Measurements from ENCODE around the gene PTPDC1. TPM values are rescaled to one million over a fixed set of nuclear protein-coding genes. Genes with fewer than 3 reads are reported as not detected.

Gene PTPDC1, protein sequence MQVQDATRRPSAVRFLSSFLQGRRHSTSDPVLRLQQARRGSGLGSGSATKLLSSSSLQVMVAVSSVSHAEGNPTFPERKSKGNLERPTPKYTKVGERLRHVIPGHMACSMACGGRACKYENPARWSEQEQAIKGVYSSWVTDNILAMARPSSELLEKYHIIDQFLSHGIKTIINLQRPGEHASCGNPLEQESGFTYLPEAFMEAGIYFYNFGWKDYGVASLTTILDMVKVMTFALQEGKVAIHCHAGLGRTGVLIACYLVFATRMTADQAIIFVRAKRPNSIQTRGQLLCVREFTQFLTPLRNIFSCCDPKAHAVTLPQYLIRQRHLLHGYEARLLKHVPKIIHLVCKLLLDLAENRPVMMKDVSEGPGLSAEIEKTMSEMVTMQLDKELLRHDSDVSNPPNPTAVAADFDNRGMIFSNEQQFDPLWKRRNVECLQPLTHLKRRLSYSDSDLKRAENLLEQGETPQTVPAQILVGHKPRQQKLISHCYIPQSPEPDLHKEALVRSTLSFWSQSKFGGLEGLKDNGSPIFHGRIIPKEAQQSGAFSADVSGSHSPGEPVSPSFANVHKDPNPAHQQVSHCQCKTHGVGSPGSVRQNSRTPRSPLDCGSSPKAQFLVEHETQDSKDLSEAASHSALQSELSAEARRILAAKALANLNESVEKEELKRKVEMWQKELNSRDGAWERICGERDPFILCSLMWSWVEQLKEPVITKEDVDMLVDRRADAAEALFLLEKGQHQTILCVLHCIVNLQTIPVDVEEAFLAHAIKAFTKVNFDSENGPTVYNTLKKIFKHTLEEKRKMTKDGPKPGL
- total RNA-seq = 12.8 and 15.7 TPM in 2 replicates
- polyA plus RNA-seq (2012) = 7.8 TPM

DNA sequence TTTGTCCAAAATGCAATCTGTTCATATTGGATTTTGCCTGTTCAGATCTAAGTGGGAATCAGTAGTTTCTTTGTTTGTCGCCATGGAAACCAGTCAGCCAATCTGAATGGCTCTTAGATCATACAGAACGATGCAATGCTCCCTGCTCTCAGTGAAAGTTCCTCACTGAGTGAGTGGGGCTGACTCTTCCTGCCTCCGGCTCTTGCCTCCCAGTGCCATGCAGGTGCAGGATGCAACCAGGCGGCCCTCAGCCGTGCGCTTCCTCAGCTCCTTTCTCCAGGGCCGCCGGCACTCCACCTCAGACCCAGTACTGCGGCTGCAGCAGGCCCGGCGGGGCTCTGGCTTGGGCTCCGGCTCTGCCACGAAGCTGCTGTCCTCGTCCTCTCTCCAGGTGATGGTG is at the start of gene PTPDC1:
TSS of gene PTPDC1 (plus strand) at position 151 of the 400 bp plus-strand sequence. CDS start at position 218, 67 bp downstream.
- no peak for DNase-seq (ENCODE audit: low read depth)

GRCh38 chr9:94034511-94034910 is 49.8 kb upstream of the PTPDC1 start:
- DNase-seq (ENCODE audit: low read depth) = no peak

DNA sequence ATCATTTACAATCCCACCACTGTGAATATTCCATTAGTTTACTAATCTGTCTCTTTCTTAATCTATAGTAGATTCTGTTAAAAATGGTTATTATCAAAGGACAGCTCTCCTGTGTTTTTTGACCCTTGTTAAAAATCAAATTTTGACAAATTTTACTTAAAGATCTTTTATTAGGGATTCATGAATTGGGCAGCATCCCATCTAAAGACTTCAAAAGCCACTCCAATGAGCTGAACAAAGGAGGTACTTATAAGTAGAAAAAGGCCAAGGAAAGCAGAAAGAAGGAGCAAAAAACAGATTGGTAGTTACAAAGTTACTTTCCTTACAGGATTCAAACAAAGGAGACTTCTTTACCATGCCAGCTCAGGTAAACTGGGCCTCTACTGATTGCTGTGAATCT is 44.5 kb upstream of the PTPDC1 start:
- DNase-seq (ENCODE audit: low read depth) = no peak

GRCh38 chr9:94042516-94043360 is 41.5 kb upstream of the PTPDC1 start:
- DNase-seq (ENCODE audit: low read depth) = peak; percentile 48

DNA sequence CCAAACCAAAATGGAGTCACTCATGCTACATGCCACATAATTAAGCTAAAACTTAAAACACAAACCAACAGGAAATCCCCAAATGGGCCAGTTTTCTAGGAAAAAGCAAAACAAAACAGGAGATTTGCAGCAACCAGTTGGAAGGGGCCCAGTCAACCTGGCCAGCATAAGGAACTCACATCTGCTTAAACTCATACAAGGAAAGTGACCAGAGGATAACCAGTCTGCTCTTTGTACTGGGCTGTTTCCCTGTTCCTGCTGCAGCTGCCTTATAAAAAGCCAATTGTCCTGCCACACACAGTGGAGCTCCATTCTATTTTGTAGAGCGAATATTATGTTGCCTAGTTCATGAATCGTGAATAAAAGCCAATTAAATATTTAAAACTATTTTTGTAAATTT is 29.5 kb upstream of the PTPDC1 start:
- DNase-seq (ENCODE audit: low read depth) = no peak

- peak; percentile 29 for DNase-seq (ENCODE audit: low read depth)
Measured at GRCh38 chr9:94056442-94056974, 27.8 kb upstream of the PTPDC1 start.

DNA sequence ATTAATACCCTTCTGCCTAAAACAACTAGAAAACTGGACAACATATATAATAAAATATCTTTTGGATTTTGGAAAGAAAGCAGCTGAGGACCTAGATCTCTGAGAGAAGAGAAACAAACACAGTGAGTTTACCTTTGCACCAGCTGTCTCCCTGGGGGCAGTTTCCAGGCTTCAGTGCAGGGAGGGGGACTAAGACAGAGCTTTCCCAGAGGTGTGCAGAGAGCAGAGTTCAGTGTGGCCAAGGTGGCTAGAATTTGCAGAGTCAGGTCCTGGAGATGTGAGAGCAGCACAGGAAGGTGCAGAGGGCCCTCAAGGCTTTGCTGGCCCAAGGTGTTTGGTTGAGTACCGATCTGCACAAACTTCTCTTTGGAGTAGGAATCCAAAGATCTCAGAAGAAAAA is 26.3 kb upstream of the PTPDC1 start:
- no peak for DNase-seq (ENCODE audit: low read depth)

DNA sequence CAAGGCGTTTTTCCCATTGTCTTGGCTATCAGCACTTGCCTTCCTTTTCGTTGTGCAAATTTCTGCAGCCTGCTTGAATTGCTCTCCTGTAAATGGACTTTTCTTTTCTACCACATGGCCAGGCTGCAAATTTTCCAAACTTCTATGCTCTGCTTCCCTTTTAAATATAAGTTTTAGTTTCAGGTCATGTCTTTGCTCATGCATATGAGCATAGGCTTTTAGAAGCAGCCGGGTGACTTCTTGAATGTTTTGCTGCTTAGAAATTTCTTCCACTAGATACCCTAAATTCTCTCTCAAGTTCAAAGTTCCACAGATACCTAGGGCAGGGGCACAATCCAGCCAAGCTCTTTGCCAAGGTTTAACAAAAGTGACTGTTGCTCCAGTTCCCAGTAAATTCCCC is 22.4 kb upstream of the PTPDC1 start:
- no peak for DNase-seq (ENCODE audit: low read depth)

DNA sequence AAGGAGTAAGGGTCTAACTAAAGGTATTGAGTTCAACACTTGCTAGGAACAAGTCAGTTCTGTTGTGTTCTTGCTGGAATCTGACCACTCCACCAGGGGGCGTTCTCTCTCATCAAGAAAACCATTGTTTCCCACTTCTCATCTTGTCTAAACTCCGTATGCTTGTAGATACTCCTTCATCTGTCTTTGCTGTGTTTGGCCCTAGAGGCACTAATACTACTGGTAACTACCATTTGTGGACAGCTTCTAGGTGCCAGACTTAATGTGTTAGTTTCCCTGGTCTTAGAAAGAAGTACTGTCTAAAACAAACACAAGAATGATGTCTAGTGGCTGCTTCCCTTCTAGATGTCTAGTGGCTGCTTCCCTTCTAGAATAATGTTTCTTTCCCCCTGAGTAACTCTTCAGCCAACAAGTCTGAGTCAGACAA is 18.7 kb upstream of the PTPDC1 start:
- DNase-seq (ENCODE audit: low read depth) = peak; percentile 88

- no peak for DNase-seq (ENCODE audit: low read depth)
Measured at GRCh38 chr9:94068257-94068656, 16.0 kb upstream of the PTPDC1 start.

DNA sequence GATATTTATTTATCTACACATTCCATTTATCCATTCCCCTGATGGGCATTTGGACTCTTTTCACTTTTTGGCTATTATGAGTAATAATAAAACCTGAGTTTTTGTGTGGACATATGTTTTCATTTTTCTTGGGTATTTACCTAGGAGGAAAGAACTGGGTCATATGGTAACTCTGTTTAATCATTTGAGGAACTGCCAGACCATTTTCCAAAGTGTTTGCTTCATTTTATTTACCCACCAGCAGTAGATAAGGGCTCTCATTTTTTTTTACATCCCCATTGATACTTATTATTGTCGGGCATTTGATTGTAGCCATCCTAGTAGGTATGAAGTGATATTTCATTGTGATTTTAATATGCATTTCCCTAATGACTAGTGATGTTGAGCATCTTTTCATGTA is 7.7 kb upstream of the PTPDC1 start:
- DNase-seq (ENCODE audit: low read depth) = no peak

DNA sequence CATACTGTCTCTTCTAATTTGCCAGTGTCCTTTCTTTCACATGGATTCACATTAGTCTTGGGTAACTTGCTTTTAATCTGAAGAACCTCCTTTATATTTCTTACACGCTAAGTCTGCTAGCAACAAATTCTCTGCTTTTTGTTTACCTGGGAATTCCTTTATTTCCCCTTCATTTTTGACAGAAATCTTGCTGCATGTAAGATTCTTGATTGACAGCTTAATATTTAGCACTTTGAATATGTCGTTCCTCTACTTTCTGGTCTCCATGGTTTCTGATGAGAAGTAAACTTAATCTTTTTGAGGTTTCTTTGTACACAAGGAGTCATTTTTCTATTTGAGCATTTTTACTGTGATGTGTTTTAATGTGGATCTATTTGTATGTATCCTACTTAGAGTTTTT is 6.2 kb upstream of the PTPDC1 start:
- no peak for DNase-seq (ENCODE audit: low read depth)

DNA sequence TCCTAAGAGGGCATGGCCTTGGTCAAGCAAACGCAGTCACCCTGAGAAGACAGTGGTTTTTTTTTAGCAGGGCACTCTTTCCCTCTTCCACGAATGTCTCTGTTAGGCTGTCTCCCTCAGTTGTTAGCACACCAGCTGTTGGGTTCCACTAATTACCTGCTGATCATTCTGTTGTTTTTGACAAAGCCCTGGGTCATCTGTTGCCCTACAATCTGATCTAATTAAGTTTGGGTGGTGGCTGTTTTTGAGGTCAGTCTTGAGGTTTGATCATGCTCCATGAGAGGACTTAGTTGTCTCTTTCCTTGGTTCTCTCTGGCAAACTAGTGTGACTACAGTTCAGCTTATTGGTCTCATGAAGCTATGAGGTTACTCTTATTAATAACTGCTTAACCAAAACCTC is 5.0 kb upstream of the PTPDC1 start:
- DNase-seq (ENCODE audit: low read depth) = peak; percentile 91

GRCh38 chr9:94080249-94080648 is 4.0 kb upstream of the PTPDC1 start:
- DNase-seq (ENCODE audit: low read depth) = no peak

- DNase-seq (ENCODE audit: low read depth) = no peak
Measured at GRCh38 chr9:94081435-94081834, 2.8 kb upstream of the PTPDC1 start.

GRCh38 chr9:94081864-94082463 is 2.3 kb upstream of the PTPDC1 start:
- DNase-seq (ENCODE audit: low read depth) = no peak

- no peak for DNase-seq (ENCODE audit: low read depth)
Measured at GRCh38 chr9:94082553-94082952, 1.7 kb upstream of the PTPDC1 start.

DNA sequence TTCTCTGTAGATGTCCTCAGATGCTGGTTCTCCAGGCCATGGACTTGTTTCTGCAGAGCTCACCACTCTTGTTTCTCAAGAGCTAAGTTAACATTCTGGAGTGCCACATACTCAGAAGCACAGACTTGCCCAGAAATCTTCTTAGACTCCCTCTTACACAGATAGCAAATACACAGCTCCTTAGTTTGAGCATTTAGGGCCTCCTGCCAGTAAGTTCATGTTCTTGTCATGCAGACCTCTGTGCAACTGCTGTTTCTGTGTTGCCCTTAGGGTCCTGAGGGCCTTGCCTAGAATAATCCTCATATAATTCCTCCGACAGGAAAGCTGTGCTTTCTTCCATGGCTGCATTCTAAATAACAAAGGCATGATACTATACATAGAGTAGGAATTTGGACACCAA is 1.3 kb upstream of the PTPDC1 start:
- no peak for DNase-seq (ENCODE audit: low read depth)

GRCh38 chr9:94083384-94083783 is 880 bp upstream of the PTPDC1 start:
- DNase-seq (ENCODE audit: low read depth) = no peak

- no peak for DNase-seq (ENCODE audit: low read depth)
Measured at GRCh38 chr9:94085062-94085639, 887 bp downstream of the PTPDC1 start.
